NCI-H69 (cell line): Measurements from ENCODE around the gene CARD10.

Source experiments
- DNase-seq: peaks from one replicate; lab custom pipeline; 2025; lab: John Stamatoyannopoulos, UW

Gene CARD10

GRCh38 chr22:37503850-37504249 lies 15.4 kb downstream of the CARD10 start:
- no peak for DNase-seq

DNA sequence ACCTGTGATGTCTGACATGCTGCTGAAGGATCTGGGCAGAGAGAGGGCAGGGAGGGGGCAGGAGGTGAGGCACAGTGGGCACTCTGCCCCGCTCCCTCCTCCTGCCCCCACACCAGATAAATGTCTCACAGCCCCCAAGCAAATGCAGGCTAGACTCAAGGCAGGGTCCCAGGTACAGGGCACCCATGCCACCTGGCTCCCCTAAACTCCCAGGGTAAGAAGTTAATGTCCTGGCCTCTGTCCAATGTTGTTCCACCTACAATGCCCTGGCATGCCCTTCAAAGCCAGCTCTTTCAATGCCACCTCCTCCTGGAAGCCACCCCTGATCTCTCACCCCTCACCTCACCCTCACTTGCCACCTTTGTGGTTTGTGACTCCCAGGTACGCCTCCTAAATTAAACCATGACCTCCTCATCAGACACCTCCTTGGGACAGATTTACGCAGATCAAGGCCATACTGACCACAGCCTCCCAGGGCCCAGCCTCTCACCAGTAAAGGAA lies 16.0 kb downstream of the CARD10 start:
- DNase-seq, result no peak

DNA sequence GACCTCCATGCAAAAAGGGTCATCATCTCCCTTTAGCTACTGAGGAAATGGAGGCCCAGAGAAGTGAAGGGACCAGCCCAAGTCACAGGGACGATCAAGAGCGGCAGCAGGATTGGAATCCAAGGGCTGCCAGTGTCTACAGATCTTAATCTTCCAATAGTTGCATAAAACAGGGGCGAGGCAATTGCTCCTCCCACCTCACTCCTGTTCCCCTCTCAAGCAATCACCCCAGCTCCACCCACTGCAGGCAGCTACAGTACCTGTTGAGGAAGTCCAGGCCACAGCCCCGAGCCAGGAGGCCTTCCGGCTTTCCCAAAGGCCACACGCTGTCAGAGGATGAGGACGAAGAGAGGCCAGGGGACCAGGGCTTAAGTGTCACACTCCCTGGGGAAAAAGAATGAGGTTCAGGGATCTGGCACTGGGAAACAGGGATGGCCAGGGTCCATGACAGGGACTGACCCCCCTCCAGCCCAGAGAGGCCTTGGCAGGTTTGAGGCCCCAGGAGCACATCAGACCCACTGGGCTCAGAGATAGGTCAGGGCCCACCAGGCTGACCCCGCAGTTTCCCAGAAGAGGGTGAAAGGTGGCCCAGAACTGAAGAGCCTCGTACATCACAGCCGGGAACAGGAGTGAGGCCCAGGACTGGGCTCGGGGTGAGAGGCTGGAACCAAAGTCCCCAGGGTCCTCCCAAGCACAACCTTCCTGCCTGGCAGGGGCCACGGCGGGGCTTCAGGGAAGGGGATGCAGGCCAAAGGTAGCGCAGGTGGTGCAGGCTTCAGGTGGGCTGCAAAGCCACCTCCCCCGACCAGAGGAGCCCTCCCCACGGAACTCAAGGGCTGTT lies 16.7 kb downstream of the CARD10 start:
- peak; percentile 31 for DNase-seq

- DNase-seq, result peak; percentile 94
Observed at GRCh38 chr22:37501610-37502341, 17.4 kb downstream of the CARD10 start.

- peak; percentile 81 for DNase-seq
Observed at GRCh38 chr22:37500745-37501609, 18.2 kb downstream of the CARD10 start.

DNA sequence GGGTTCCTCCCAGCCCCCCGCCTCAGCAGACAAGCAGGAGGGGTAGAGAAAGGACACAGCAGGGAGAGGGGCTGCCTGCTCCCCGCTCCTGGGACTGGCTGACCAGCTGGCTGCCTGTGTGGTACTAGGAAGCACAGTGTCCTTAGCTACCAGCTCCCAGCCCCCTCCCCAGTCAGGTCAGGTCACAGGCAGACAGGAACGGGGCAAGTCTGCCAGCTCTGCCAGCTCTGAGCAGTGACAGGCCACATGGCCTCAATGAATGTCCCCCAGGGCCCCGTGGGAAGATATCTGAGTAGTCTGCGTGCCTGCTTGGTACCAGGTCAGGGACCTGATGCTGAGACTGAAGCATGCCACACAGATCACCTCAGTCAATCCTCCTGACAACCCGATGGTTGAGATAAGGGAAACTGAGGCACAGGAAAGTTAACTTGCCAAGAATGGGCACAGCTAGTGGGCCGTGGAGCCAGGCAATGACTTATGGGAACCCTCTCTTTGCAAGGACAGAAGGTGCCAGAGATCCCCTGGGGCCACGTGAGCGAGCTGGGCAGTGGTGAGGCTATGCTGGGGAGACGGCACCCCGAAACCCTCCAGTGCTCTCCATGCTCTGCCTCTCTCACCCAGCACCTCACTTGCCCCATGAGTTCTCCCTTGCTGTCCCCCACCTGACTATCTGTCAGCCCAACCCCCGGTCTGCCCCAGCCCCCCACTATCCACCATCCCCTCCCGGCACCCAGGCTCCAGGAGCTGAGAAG lies 19.2 kb downstream of the CARD10 start:
- no peak for DNase-seq

DNA sequence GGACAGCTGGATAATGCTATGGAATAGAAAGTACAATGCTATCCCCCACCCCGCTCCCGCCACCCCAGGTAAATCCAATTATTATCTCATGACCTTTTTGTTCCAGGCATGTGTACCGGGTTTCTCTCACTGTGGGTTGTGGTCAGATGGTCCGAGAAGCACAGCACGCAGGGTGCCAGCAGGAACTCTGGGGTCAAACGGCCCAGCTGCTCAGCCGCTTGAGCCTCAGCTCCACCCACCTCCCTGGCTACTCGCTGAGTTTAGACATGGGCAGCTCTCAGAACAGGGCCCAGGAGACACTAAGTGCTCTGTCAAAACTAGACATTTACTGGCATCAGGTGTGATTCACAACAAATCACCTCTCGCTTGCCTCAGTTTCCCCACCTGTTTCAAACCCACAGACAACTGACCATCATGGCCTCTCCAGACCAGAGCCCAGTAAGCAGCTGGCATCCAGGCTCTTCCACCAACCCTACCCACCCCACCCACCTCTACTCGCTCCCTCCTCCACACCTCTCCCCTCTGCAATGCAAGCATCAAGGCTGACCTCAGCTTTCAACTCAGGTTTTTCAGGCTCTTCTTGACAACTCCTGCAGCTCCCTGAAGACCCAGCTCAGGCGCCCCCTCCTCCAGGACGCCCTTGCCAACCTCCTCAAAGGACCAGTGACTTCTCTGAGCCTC lies 20.0 kb downstream of the CARD10 start:
- no peak for DNase-seq

- peak; percentile 85 for DNase-seq
Observed at GRCh38 chr22:37498289-37498909, 20.8 kb downstream of the CARD10 start.

- DNase-seq, result no peak
Observed at GRCh38 chr22:37497062-37497599, 22.1 kb downstream of the CARD10 start.

GRCh38 chr22:37496651-37497050 lies 22.6 kb downstream of the CARD10 start:
- DNase-seq, result no peak

- DNase-seq, result no peak
Observed at GRCh38 chr22:37493979-37494378, 25.2 kb downstream of the CARD10 start.

GRCh38 chr22:37492428-37493344 lies 26.5 kb downstream of the CARD10 start:
- peak; percentile 30 for DNase-seq

GRCh38 chr22:37491559-37492427 lies 27.4 kb downstream of the CARD10 start:
- no peak for DNase-seq

GRCh38 chr22:37491106-37491505 lies 28.1 kb downstream of the CARD10 start:
- DNase-seq, result no peak

DNA sequence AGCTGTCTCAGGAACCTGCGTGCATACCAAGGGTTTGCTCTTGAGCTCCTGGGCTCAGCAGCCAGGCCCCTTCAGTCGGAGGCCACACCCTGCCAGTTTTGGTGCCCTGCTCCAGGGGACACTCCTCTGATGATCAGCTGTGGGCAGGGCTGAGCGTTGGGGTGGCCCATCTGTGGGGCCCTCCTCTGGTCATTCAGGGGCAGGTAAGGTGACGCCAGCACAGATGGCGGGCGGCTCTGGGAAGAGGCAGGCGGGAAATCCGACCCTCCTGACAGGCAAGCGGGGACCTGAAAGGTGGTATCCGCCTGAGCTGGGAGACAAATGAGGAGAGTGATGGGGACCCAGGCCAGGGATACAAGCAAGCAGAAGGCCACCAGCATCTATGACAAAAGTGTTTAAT lies 29.2 kb downstream of the CARD10 start:
- no peak for DNase-seq

GRCh38 chr22:37488337-37489135 lies 30.7 kb downstream of the CARD10 start:
- peak; percentile 27 for DNase-seq

DNA sequence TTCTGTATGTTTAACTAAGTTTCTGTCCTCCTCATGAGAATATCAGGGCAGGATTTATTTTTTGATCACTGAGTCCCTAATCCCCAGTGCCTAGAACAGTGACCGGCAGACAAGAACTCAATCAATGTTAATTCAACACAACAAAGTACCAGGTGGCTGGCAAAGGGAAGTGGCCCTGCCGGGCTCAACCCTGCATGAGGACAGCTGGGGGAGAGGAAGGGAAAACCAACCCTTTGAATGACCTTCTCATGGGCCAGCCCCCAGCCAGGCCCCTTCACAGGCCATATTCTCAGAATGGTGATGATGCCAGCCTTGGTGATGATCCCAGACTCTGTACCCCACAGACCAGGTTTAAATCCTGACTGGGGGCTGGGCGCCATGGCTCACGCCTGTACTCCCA lies 31.6 kb downstream of the CARD10 start:
- no peak for DNase-seq
